GM13977 (cell line): ENCODE data around the gene TOR2A.
"Not testable (repeated sequence)": the region's sequence is repeated elsewhere in the genome, so short reads cannot be mapped to it uniquely, and the experiment has no call there.

ENCODE experiments used
- DNase-seq: peaks from one replicate; pipeline ENCODE4 v3.0.0; 2012; ENCODE audit warnings: low spot score
- CTCF ChIP-seq: IDR thresholded peaks from 2 replicates; pipeline ENCODE4 v1.5.1; 2012; ENCODE audit warnings: mild to moderate bottlenecking, control low read depth; ENCODE audit not compliant: insufficient read depth; ENCODE audit errors: extremely low read depth, missing control alignments
- in situ Hi-C: fragments of 300-500 bp; cut with MboI; formaldehyde crosslinking; loops from one replicate; pipeline ENCODE4 v1.12.0; 2022; ENCODE audit warnings: low sequenced_read_pairs, low pct_unique_long_range_greater_than_20kb, mixed read lengths, inconsistent platforms; ENCODE audit not compliant: unreplicated experiment

TOR2A gene

GRCh38 chr9:127761491-127761956, 26.4 kb upstream of the TOR2A start:
- DNase-seq = no peak
- in situ Hi-C loops = no loop called here
- TF ChIP-seq CTCF = no peak

GRCh38 chr9:127761061-127761460, 26.0 kb upstream of the TOR2A start:
- in situ Hi-C loops = no loop called here
- no peak for TF ChIP-seq CTCF
- no peak for DNase-seq

GRCh38 chr9:127758843-127759242, 23.7 kb upstream of the TOR2A start:
- no peak for DNase-seq
- in situ Hi-C loops = no loop called here
- no peak for TF ChIP-seq CTCF

GRCh38 chr9:127756776-127757175, 21.7 kb upstream of the TOR2A start:
- in situ Hi-C loops, DNase-seq: not testable (repeated sequence)

- no peak for TF ChIP-seq CTCF
- in situ Hi-C loops = no loop called here
- no peak for DNase-seq
Observed at GRCh38 chr9:127756233-127756632, 21.1 kb upstream of the TOR2A start.

- in situ Hi-C loops = no loop called here
- DNase-seq = no peak
- no peak for TF ChIP-seq CTCF
Observed at GRCh38 chr9:127755061-127756060, 20.3 kb upstream of the TOR2A start.
